Measurements from ENCODE around the gene USP13.

DNA sequence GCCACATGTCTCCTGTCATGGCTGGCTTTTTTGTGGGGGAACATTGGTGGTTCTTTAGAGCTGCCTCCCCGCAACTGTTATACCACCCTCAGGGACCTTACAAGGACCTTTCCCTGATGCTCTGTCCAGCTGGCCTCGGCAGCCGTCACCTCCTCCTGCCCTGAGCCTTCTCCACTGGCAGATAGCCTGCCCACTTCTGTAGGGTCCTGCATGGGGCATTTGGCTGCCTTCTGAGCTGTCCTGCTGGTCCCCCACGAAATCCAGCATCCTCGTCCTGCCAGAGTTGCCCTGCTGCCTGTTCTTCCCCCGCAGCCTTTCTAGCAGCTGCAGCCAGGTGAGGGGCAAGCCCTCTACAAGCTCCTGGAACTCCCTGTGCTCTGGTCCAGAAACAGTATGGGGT, 86.2 kb downstream of the USP13 start:
- no peak for TF ChIP-seq POLR2A (IDR thresholded peaks at IDR 0.05)
- TF ChIP-seq, protein P1, sequence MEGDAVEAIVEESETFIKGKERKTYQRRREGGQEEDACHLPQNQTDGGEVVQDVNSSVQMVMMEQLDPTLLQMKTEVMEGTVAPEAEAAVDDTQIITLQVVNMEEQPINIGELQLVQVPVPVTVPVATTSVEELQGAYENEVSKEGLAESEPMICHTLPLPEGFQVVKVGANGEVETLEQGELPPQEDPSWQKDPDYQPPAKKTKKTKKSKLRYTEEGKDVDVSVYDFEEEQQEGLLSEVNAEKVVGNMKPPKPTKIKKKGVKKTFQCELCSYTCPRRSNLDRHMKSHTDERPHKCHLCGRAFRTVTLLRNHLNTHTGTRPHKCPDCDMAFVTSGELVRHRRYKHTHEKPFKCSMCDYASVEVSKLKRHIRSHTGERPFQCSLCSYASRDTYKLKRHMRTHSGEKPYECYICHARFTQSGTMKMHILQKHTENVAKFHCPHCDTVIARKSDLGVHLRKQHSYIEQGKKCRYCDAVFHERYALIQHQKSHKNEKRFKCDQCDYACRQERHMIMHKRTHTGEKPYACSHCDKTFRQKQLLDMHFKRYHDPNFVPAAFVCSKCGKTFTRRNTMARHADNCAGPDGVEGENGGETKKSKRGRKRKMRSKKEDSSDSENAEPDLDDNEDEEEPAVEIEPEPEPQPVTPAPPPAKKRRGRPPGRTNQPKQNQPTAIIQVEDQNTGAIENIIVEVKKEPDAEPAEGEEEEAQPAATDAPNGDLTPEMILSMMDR (IDR thresholded peaks at IDR 0.05 in 4 of 5, conservative IDR thresholded peaks at IDR 0.05 in 1 of 5), result no peak
